ENCODE measurements around the gene FOXO1.

FOXO1 gene

GRCh38 chr13:40629678-40630384, 36.6 kb downstream of the FOXO1 start:
- no peak overlapping the region for H3K27ac ChIP-seq (ENCODE audit: low read depth, low read length)

GRCh38 chr13:40626977-40627376, 39.5 kb downstream of the FOXO1 start:
- Histone ChIP-seq H3K9me3 (ENCODE audit: low read length) (no peaks in the 10 kb centered on the region), H3K4me3 (ENCODE audit: low read depth in 1 of 2, low read length in 2 of 2) (no peak overlapping the region), H3K27ac (ENCODE audit: low read depth, low read length) (no peak overlapping the region), H3K9ac (ENCODE audit: low read length) (no peak overlapping the region), H3K4me1 (ENCODE audit: insufficient read depth, low read length) (peaks cover 25% of the 10 kb centered on the region), H3K27me3 (ENCODE audit: control insufficient read depth in 1 of 2, insufficient read depth in 2 of 2, low read length in 2 of 2) (no peaks in the 10 kb centered on the region), H3K36me3 (ENCODE audit: insufficient read depth, low read length) (no peaks in the 10 kb centered on the region)

More at GRCh38 chr13:40629678-40630384, 36.6 kb downstream of the FOXO1 start:
- Histone ChIP-seq H3K36me3 (ENCODE audit: insufficient read depth, low read length) (no peaks in the 10 kb centered on the region), H3K9me3 (ENCODE audit: low read length) (no peaks in the 10 kb centered on the region), H3K4me1 (ENCODE audit: insufficient read depth, low read length) (peaks cover 17% of the 10 kb centered on the region), H3K4me3 (ENCODE audit: low read depth in 1 of 2, low read length in 2 of 2) (no peak overlapping the region), H3K27me3 (ENCODE audit: control insufficient read depth in 1 of 2, insufficient read depth in 2 of 2, low read length in 2 of 2) (no peaks in the 10 kb centered on the region), H3K9ac (ENCODE audit: low read length) (no peak overlapping the region)

GRCh38 chr13:40626561-40626960, 39.9 kb downstream of the FOXO1 start:
- H3K4me1 ChIP-seq (ENCODE audit: insufficient read depth, low read length), result peaks cover 25% of the 10 kb centered on the region
- H3K9ac ChIP-seq (ENCODE audit: low read length), result no peak overlapping the region
- no peaks in the 10 kb centered on the region for H3K36me3 ChIP-seq (ENCODE audit: insufficient read depth, low read length)
- no peaks in the 10 kb centered on the region for H3K9me3 ChIP-seq (ENCODE audit: low read length)
- H3K4me3 ChIP-seq (ENCODE audit: low read depth in 1 of 2, low read length in 2 of 2), result no peak overlapping the region
- no peaks in the 10 kb centered on the region for H3K27me3 ChIP-seq (ENCODE audit: control insufficient read depth in 1 of 2, insufficient read depth in 2 of 2, low read length in 2 of 2)
- no peak overlapping the region for H3K27ac ChIP-seq (ENCODE audit: low read depth, low read length)

- no peaks in the 10 kb centered on the region for H3K36me3 ChIP-seq (ENCODE audit: insufficient read depth, low read length)
- no peak overlapping the region for H3K4me3 ChIP-seq (ENCODE audit: low read depth in 1 of 2, low read length in 2 of 2)
- H3K27ac ChIP-seq (ENCODE audit: low read depth, low read length), result no peak overlapping the region
- peaks cover 21% of the 10 kb centered on the region for H3K4me1 ChIP-seq (ENCODE audit: insufficient read depth, low read length)
- no peaks in the 10 kb centered on the region for H3K9me3 ChIP-seq (ENCODE audit: low read length)
- H3K27me3 ChIP-seq (ENCODE audit: control insufficient read depth in 1 of 2, insufficient read depth in 2 of 2, low read length in 2 of 2), result no peaks in the 10 kb centered on the region
- H3K9ac ChIP-seq (ENCODE audit: low read length), result no peak overlapping the region
Measured at GRCh38 chr13:40624986-40625385, 41.5 kb downstream of the FOXO1 start.

GRCh38 chr13:40624383-40624782, 42.1 kb downstream of the FOXO1 start:
- H3K27me3 ChIP-seq (ENCODE audit: control insufficient read depth in 1 of 2, insufficient read depth in 2 of 2, low read length in 2 of 2), result no peaks in the 10 kb centered on the region
- H3K27ac ChIP-seq (ENCODE audit: low read depth, low read length), result no peak overlapping the region
- H3K4me1 ChIP-seq (ENCODE audit: insufficient read depth, low read length), result peaks cover 21% of the 10 kb centered on the region
- H3K9ac ChIP-seq (ENCODE audit: low read length), result no peak overlapping the region
- no peaks in the 10 kb centered on the region for H3K9me3 ChIP-seq (ENCODE audit: low read length)
- H3K4me3 ChIP-seq (ENCODE audit: low read depth in 1 of 2, low read length in 2 of 2), result no peak overlapping the region
- H3K36me3 ChIP-seq (ENCODE audit: insufficient read depth, low read length), result no peaks in the 10 kb centered on the region

GRCh38 chr13:40622761-40623160, 43.7 kb downstream of the FOXO1 start:
- Histone ChIP-seq H3K36me3 (ENCODE audit: insufficient read depth, low read length) (no peaks in the 10 kb centered on the region), H3K4me3 (ENCODE audit: low read depth in 1 of 2, low read length in 2 of 2) (no peak overlapping the region), H3K27me3 (ENCODE audit: control insufficient read depth in 1 of 2, insufficient read depth in 2 of 2, low read length in 2 of 2) (no peaks in the 10 kb centered on the region), H3K4me1 (ENCODE audit: insufficient read depth, low read length) (peaks cover 25% of the 10 kb centered on the region), H3K9me3 (ENCODE audit: low read length) (no peaks in the 10 kb centered on the region), H3K9ac (ENCODE audit: low read length) (no peak overlapping the region), H3K27ac (ENCODE audit: low read depth, low read length) (no peak overlapping the region)

- Histone ChIP-seq H3K27ac (ENCODE audit: low read depth, low read length) (no peak overlapping the region), H3K4me3 (ENCODE audit: low read depth in 1 of 2, low read length in 2 of 2) (no peak overlapping the region), H3K9ac (ENCODE audit: low read length) (no peak overlapping the region), H3K36me3 (ENCODE audit: insufficient read depth, low read length) (no peaks in the 10 kb centered on the region), H3K4me1 (ENCODE audit: insufficient read depth, low read length) (peaks cover 28% of the 10 kb centered on the region), H3K27me3 (ENCODE audit: control insufficient read depth in 1 of 2, insufficient read depth in 2 of 2, low read length in 2 of 2) (no peaks in the 10 kb centered on the region), H3K9me3 (ENCODE audit: low read length) (no peaks in the 10 kb centered on the region)
Measured at GRCh38 chr13:40622246-40622645, 44.2 kb downstream of the FOXO1 start.

- Histone ChIP-seq H3K27me3 (ENCODE audit: control insufficient read depth in 1 of 2, insufficient read depth in 2 of 2, low read length in 2 of 2) (no peaks in the 10 kb centered on the region), H3K36me3 (ENCODE audit: insufficient read depth, low read length) (no peaks in the 10 kb centered on the region), H3K27ac (ENCODE audit: low read depth, low read length) (no peak overlapping the region), H3K4me3 (ENCODE audit: low read depth in 1 of 2, low read length in 2 of 2) (no peak overlapping the region), H3K9me3 (ENCODE audit: low read length) (no peaks in the 10 kb centered on the region), H3K4me1 (ENCODE audit: insufficient read depth, low read length) (peaks cover 43% of the 10 kb centered on the region), H3K9ac (ENCODE audit: low read length) (no peak overlapping the region)
Measured at GRCh38 chr13:40619479-40619814, 47.0 kb downstream of the FOXO1 start.

GRCh38 chr13:40618581-40619478, 47.6 kb downstream of the FOXO1 start:
- Histone ChIP-seq H3K4me3 (ENCODE audit: low read depth in 1 of 2, low read length in 2 of 2) (no peak overlapping the region), H3K27me3 (ENCODE audit: control insufficient read depth in 1 of 2, insufficient read depth in 2 of 2, low read length in 2 of 2) (no peaks in the 10 kb centered on the region), H3K4me1 (ENCODE audit: insufficient read depth, low read length) (peaks cover 50% of the 10 kb centered on the region), H3K9me3 (ENCODE audit: low read length) (no peaks in the 10 kb centered on the region), H3K9ac (ENCODE audit: low read length) (no peak overlapping the region), H3K27ac (ENCODE audit: low read depth, low read length) (no peak overlapping the region), H3K36me3 (ENCODE audit: insufficient read depth, low read length) (no peaks in the 10 kb centered on the region)

- Histone ChIP-seq H3K9ac (ENCODE audit: low read length) (no peak overlapping the region), H3K27me3 (ENCODE audit: control insufficient read depth in 1 of 2, insufficient read depth in 2 of 2, low read length in 2 of 2) (no peaks in the 10 kb centered on the region), H3K27ac (ENCODE audit: low read depth, low read length) (no peak overlapping the region), H3K9me3 (ENCODE audit: low read length) (no peaks in the 10 kb centered on the region), H3K4me3 (ENCODE audit: low read depth in 1 of 2, low read length in 2 of 2) (no peak overlapping the region), H3K4me1 (ENCODE audit: insufficient read depth, low read length) (peaks cover 52% of the 10 kb centered on the region), H3K36me3 (ENCODE audit: insufficient read depth, low read length) (no peaks in the 10 kb centered on the region)
Measured at GRCh38 chr13:40617801-40618356, 48.6 kb downstream of the FOXO1 start.

- H3K27me3 ChIP-seq (ENCODE audit: control insufficient read depth in 1 of 2, insufficient read depth in 2 of 2, low read length in 2 of 2), result no peaks in the 10 kb centered on the region
- H3K9ac ChIP-seq (ENCODE audit: low read length), result no peak overlapping the region
- no peaks in the 10 kb centered on the region for H3K36me3 ChIP-seq (ENCODE audit: insufficient read depth, low read length)
- no peaks in the 10 kb centered on the region for H3K9me3 ChIP-seq (ENCODE audit: low read length)
- H3K4me3 ChIP-seq (ENCODE audit: low read depth in 1 of 2, low read length in 2 of 2), result no peak overlapping the region
- H3K4me1 ChIP-seq (ENCODE audit: insufficient read depth, low read length), result peaks cover 63% of the 10 kb centered on the region
- no peak overlapping the region for H3K27ac ChIP-seq (ENCODE audit: low read depth, low read length)
Measured at GRCh38 chr13:40615619-40616018, 50.8 kb downstream of the FOXO1 start.
